GM19324 (cell line): Measurements from ENCODE around the gene LRRC47.
A peak's percentile ranks its signal among the peaks of the same experiment; 100 is the strongest.

Experiments used
- ATAC-seq: cut with Tn5 transposase; IDR thresholded peaks from one replicate; pipeline ENCODE4 v1.9.1; 2021; ENCODE audit warnings: mild to moderate bottlenecking, moderate library complexity; ENCODE audit not compliant: unreplicated experiment, low FRiP score

Gene LRRC47

DNA sequence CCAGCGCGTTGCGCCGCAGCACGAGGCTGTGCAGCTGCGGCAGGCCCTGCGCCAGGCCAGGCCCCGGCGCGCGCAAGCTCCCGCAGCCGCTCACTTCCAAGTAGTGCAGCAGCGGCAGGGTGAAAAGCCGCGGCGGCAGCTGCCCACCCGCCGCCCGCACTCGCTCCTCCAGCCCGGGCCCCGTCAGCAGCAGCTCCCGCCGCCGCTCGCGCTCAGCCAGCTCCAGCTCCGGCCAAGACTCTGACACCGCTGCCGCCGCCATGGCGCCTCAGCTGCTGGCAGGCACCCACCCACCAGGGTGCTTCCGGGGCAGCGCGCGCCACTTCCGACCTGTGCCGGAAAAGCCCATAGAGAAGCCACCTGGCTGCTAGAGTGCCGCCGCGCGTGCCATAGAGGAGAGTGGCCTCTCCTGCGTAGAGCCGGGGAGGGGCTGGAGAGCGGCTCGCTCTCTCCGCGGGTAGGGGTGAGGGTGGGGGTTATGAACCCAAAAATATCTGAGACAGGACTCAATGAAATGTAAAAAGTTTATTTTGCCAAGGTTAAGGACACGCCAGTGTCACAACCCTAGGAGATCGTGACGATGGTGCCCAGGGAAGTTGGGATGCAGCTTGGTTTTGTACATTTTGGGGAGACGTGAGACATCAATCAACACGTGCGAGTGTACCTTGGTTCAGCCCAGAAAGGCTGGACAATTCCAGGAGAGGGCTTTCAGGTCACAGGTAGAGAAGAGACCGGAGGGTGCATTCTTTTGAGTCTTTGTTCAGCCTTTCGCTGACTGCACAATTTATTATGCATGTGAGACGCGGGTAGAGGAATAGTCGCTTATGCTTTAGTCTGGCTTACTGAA is at the start of gene LRRC47:
Gene LRRC47 (minus strand): TSS at position 284 of the 847 bp plus-strand sequence. CDS start 22 bp downstream, at position 262.
- peak; percentile 98 for ATAC-seq

- no peak for ATAC-seq
Measured at GRCh38 chr1:3842912-3843311, 46.6 kb upstream of the LRRC47 start.

DNA sequence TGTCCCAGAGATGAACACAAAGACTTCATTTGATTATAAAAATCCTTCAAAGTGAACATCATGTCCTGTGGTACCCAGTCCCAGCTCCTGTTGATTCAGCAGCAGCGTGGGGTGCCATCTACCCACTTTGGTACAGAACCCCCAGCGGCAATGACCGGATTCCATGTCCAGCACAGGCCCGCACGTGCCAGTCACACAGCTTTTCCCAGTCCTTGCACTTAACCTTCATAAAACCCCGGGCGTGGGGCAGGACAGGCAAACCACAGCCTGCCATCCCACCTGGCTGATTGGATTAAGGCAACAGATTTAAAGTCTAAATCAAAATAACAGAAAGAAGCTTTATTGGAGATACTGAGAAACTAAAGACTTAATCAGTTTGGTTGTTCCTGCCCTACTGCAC is 45.2 kb upstream of the LRRC47 start:
- ATAC-seq, result no peak

- no peak for ATAC-seq
Measured at GRCh38 chr1:3838788-3839187, 42.5 kb upstream of the LRRC47 start.

DNA sequence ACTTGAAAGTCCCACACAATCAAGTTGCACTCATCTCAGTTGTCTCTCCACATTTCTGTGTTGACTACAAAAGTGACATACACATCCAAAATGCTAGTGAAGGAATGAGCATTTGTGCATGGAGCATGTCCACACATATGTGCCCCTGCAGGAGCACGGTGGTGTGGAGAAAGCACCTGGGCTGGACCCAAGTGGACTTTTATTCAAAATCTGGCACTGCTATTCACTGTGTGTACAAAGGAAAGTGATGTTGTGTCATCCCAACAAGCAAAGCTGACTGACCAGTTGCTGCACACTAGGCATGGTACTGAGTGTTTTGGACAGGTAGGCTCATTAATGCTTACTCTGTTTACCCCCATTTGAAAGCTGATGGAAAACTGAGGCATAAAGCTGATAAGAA is 41.4 kb upstream of the LRRC47 start:
- ATAC-seq, result no peak

GRCh38 chr1:3837200-3837599 is 40.9 kb upstream of the LRRC47 start:
- ATAC-seq, result no peak

- ATAC-seq, result no peak
Measured at GRCh38 chr1:3836421-3836820, 40.1 kb upstream of the LRRC47 start.

- no peak for ATAC-seq
Measured at GRCh38 chr1:3834701-3835100, 38.4 kb upstream of the LRRC47 start.

DNA sequence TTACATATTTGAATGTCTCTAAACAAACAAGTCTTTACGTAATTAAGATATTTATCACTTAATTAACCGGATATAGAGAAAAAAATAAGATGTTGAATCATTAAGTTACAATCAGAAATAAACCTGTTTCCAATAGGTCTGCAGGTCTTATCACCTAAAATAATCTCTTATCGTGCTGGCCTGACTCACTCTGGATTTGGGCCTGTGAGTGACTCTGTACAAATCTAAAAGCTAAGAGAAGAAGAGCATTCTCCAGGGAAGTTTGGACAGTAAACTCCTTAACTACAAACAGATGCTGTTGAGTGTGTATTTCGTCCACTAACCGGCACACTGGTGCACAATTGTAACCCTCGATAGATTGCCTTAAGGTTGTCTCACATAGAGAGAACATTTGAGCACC is 35.4 kb upstream of the LRRC47 start:
- ATAC-seq, result no peak

- no peak for ATAC-seq
Measured at GRCh38 chr1:3828391-3828790, 32.1 kb upstream of the LRRC47 start.

GRCh38 chr1:3827813-3828307 is 31.6 kb upstream of the LRRC47 start:
- ATAC-seq, result no peak

DNA sequence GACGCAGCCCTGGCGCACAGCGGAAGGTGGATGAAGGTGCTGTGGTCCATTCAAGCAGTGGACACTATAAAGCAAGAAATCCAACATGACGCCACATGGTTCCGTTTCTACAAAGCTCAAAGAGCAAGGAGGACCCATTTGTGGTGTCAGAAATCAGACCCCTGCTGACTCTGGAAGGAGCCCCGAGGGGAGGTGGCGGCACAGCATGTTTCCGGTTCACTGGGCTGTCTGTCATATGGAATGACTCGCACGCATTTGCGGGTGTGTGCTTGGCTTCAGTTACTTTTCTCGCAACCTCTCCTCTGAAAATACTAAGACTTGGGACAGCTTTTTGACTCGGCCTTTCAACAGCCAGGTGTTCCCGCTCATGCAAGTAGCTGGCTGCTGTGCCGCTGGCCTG is 29.1 kb upstream of the LRRC47 start:
- ATAC-seq, result no peak

DNA sequence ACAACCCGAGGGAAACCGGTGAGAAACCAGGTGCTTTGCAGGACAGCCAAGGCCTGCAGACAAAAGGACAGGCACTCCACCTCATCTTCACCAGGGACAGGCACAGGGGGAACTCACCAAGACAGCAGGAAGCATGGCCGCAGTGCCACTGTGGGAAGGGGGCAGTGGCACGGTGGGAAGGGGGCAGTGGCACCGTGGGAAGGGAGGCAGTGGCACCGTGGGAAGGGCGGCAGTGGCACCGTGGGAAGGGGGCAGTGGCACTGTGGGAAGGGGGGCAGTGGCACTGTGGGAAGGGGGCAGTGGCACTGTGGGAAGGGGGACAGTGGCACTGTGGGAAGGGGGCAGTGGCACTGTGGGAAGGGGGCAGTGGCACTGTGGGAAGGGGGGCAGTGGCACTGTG is 28.4 kb upstream of the LRRC47 start:
- ATAC-seq, result no peak

DNA sequence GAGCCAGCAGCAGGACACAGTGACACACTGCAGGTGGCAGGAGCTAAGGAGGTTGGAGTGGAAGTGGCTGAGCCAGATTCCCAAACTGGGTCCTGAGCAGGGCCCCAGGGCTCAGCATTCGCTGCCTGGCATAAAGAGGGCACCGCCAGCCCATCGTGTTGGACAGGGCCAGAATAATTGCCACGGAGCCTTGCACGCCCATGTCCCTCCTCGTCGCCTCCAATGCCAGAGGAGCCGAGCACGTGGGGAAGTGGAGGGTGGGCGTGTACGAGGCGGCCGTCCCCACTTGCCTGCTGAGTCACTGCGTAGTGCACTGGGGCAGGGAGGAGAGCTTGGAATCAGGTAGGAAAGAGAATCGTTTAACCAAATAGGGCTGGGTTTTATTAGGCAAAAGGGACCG is 26.1 kb upstream of the LRRC47 start:
- no peak for ATAC-seq

DNA sequence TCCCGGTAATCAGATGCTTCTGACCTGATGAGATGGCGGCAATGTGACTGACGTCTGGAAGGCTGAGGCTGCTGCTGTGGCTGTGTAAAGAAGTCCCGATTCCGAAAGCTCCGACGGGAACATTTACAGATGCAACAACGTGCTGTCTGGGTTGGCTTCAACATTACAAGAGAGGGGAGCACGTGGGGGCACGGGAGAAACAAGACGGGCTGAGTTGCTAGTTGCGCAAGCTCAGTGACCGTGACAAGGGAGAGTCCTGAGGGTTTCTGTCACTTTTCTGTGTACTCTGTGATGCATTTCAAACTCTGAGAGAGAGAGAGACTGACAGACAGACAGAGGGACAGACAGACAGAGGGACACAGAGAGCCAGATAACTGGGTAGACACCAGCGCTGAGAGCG is 25.6 kb upstream of the LRRC47 start:
- no peak for ATAC-seq

- ATAC-seq, result no peak
Measured at GRCh38 chr1:3821447-3821846, 25.1 kb upstream of the LRRC47 start.

DNA sequence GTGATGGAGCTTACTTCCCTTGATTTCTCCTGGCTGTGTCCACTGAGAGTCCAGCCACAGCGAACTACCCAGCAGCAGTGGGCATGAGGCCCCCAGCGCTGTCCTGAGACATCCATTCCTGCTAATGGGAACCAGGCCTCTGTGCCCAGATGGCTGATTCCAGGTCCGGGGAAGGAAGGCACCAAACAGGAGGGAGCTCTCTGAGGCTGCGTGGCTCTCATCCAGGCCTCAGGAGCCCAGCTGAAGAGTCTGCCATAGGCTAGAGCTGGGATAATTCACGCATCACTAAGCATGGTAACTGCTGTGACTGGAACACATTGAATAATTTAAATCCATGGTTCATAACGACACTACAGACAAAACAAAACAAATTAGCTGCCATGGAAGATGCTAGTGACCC is 24.7 kb upstream of the LRRC47 start:
- no peak for ATAC-seq

DNA sequence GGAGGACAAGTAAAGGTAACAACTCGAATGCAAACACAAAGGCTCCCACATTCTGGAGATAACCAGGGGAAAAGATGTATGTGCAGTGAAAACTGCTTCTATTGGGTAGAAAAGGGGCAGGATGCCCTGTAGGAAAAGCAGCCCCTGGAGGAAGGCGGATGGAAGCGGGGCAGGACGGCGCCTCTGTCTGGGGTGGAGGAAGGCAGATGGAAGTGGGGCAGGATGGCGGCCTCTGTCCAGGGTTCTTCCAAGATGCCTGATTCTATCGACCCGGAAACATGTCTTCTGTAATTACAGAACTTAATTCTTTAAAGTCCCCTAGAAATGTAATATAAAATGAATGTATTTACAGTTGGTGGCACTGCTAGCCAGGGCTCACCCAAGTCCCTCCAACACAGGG is 24.0 kb upstream of the LRRC47 start:
- no peak for ATAC-seq

DNA sequence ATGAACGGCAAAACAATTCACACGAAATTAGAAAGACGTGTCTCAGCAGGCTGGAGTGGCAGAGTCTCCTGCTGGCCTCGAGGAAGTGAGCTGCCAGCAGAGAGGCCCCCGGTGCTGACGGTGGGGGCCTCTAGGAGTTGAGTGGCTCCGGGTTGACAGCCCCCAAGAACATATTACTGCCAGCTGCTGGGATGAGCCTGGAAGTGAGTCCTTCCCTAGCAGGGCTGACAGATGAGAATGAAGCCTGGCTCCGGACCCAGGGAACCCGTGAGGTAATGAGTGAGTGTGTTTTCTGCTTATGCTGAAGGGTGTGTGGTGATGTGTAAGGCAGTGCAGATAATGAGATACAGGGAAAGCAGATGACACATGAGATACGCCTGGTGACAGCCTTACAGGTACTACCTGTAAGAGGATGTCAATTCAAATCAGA is 23.5 kb upstream of the LRRC47 start:
- no peak for ATAC-seq

DNA sequence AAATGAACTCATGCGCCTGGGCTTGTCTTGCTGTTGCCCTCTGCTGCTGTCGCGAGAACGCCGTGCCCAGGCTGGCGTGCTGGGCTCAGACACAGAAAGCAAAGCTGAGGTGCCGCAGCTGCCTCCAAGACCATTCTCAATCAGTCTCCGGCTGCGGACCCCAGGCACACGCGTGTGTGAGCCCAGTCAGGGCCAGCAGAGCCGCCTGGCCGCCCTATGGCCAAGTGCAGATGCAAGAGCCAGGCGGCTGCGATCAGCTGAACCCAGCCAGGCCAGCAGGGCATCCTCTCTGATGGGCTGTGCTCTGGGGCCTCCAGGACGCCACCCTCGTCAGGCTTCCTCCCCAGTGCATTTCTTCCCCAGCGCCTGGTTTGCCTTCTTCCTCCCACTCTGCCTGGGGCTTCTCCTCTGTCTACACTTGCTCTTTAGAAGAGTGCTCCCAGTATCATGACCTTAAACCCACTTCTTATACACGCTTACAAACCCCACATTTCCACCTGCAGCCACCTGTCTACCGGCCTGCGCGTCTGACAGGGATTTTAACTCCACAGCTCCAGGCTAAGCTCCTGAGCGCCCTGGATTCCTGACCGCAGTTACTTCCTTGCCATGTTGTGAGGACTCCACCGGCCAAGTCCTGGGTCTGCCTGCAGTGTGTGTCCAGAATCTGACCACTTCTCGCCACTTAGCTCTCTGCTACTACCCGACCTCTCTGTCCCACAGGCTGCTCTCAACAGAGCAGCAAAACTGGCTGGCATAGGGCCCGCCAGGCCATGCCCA is 21.7 kb upstream of the LRRC47 start:
- ATAC-seq, result no peak

- ATAC-seq, result no peak
Measured at GRCh38 chr1:3817138-3817740, 20.9 kb upstream of the LRRC47 start.
